A172 (cell line): ENCODE data around the gene RXRB. TPM values are rescaled to one million over a fixed set of nuclear protein-coding genes. Genes with fewer than 3 reads are reported as not detected.
"Not testable (repeated sequence)": the region's sequence is repeated elsewhere in the genome, so short reads cannot be mapped to it uniquely, and the experiment has no call there.

Experiments used
- DNase-seq: peaks from one replicate; pipeline ENCODE4 v3.0.0-alpha.2; 2015; ENCODE audit warnings: low spot score
- total RNA-seq: library from RNA; depleted of rRNA; stranded (reverse); fragments of >200 nt; shearing (Covaris generic); gene quantifications from 2 replicates; pipeline ENCODE4 v1.2.3, GENCODE V29; 2014; rRNA removed

RXRB gene
- total RNA-seq, 1 experiment from 2014 or later = 14.1 TPM

DNA sequence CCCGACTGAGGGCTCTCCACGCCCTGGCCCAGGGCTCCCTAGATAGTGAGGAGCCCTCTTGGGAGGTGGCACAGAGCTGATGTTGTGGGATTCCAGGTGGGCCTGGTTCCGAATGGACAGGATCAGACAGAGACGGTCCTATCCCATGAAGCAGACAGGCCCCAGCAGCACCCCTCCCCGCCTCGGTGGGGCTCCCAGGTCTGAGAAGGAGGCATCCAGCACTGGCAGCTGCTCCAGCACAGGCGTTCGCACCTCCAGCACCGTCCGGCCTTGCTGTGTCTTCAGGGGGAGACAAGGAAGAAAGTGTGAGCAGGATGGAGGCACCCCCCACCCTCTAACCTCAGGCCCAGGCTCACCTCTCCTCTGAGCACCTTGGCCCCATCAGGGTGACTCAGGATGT is 36.9 kb downstream of the RXRB start:
- no peak for DNase-seq

DNA sequence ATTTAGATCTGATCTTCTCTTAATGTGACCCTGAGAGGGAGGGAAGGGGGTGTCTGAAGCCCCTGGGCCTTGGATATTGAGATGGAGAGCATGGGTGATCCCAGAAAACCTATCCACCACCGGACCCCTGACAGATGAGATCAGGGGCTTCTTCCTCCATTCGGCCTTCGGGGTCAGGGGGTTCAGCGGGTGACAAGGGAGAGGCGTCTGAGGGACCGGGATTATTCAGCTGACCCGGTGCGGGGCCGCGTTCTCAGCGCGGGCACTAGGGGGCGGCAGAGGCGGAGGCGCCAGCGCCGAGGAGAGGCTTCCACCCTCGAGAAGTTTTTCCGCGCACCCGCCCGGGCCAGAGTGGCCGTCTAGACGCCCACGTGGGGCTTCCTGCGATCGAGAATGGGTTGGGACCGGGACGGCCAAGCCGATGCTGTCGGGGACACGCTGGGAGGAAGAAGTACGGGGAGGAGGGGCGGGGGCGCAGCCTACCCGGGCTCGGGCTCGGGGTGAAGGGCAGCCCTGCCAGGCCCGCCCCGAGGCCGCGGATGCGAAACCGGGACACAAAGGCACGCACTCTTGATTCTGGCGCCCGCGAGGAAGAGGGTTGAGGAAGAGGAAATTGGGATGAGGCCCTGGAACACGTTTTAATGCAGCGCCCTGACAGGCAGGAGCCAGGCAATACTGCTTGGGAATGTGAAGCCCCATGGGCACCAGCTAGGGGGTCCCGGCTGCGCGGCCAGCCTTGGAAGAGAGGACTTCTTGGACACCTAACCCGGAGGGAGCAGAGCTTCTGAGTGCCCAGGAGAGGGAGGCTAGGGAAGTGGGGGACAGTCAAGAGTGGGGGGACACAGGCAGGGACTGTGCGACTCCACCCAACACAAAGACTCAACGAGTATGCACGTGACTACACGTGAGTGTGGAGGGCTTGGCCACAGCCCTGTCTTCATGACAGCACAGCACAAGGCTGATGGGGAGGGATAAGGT is 38.8 kb downstream of the RXRB start:
- peak; percentile 36 for DNase-seq

DNA sequence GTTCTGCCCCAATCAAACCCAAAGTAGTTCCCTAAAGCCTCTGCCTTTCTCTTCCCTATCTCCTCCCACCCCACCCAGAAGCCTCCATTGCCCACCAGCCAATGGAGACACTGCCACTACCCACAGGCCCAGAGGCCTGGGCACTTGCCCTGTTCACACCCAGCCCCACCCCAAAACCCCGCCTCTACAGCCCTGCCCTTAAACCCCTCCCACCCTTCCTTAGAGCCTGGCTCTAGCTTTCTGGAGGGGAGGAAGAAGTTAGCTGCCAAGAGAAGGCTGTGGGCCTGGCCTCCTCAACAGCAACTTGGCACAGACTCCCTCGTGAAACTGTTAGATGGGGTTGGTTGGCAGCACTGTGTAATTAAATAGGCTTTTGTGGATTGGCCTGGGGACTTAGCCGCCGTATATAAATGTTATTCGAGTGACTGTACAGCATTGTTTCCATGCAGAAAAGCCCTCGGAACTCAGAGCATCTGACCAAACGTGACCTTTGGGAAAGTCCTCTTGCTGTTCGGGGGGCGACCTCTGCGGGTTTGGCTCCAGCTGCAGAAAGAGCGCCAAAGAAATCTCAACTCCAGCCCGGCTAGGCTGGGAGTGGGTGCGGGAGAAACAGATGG is 39.6 kb downstream of the RXRB start:
- DNase-seq = peak; percentile 93

DNA sequence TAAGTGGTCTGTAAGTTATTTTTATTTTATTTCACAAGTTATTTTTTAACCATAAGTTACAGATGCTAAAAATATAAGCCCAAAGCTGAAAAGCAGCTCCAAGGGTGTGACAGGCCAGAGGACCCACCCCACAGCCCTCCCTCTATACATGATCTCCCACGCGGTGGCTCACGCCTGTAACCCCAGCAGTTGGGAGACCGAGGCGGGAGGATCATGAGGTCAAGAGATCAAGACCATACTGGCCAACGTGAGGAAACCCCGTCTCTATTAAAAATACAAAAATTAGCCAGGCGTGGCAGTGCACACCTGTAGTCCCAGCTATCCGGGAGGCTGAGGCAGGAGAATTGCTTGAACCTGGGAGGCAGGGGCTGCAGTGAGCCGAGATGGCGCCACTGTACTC is 40.4 kb downstream of the RXRB start:
- no peak for DNase-seq

DNA sequence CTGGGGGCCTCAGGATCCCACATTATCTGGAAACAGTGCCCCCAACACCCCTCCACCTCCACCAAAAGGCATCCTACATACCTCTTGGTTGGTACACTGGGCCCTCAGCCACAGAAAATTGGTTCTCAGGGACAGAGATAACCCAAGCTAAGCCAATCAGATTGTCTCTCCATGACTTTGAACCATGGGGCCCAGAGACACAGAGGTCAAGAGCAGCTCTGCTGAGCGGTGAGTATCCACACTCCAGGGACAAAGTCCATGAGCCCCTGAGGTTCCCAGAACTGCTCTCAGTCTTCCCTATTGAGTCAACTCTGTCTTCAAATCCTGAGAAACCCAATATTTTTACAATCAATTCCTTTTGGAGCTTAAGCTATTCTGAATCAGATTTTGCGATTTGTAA is 43.5 kb downstream of the RXRB start:
- no peak for DNase-seq

DNA sequence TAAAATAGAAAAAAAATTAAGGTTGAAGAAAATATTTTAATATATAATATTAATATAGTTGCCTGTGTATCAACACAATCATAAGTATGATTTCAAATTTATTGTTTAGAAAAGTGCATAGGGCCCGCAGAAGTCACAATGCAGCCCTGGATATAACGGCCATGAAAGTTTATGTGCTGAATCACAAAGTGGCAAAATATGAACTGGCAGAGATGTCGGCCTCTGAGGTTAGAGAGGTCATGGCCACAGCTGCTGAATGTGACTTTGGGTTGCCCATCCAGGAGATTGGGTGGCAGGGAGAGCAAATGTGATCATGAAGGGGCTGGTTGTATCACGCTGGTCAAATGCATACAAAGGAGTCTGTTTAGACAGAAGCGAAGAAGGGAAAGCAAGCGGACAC is 43.9 kb downstream of the RXRB start:
- DNase-seq = no peak

DNA sequence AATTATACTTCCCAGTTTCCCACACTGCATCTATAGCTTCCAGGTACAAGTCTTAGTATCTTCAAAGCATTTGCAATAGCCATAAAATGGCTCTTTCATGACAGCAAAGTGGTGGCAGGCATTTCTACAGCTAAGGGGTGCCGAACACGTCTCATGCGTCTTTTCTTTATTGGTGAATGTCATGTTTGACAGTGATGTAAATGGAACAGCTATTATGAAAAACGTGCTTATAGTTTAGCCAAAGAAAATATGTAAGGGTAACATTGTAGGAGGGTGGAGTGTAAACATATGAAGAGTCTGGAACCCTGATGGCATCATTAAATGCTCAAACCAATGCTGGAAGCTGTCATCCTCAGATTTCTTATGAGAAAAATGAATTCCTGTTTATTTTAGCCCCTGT is 46.1 kb downstream of the RXRB start:
- DNase-seq = no peak

DNA sequence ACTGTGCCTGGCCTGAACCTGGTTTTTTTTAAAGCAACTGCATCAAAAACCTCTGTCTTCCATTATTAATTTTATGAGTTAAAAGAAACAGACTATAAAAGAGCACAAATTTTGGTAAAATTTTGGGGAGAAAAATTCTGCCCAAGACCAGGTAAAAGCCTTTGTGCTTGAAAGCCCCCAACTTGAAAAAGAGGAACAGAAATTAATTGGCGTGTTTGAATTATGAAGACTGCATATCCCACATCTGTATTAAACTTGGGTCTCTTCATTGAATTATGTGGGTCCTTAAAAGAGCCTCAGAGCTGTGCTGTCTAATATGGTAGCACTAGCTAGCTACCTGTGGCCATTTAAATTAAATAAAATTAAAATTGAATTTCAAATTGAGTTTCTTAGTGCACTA is 49.4 kb downstream of the RXRB start:
- no peak for DNase-seq

DNA sequence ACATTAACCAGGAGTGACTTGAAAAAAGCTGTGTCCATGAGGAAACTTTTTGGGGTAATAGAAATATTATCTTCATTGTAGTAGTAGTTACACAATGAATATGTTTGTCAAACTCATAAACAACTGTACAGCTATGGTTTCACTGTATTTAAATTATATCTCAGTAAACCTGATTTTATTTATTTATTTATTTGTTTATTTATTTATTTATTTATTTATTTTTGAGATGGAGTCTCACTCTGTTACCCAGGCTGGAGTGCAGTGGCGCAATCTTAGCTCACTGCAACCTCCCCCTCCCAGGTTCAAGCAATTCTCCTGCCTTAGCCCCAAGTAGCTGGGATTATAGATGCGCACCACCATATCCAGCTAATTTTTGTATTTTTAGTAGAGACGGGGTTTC is 49.9 kb downstream of the RXRB start:
- DNase-seq = not testable (repeated sequence)

DNA sequence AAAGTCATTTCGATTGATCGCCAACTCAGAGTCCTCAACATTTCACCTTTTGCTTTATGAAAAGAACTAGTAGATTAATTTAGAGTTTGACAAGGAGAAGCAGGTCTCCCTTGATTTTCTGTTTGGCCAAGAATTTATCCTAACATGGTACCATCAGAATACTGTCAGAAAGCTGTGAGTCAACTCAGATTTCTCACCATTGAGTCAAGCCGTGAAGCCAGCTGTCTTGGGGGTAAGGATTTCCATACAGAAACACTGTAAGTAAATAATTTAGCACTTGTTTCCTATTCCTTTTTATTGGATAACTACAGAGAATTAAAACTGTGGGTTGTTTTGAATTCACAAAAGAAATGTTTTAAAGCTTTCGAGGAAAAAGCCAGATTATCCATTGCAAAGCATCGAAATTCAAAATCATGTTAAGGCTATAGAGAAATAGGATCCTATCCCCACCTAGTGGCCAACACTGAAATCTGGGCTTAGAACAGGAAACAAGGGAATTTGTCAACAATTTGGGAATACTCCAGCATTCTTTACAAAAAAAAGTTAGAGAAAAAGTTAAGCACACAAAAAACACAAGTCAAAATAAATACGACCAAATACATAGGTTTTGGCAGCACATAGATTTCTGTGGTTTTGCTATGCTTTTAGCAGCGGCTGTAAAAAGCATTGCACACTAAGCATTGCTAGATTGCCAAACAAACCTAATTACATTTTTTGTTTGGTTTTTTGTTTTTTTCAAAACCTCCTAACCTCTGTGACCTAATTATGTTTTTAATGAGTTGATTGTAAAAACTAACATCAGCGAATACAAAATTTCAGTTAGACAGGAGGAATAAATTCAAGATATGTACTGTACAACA is 52.4 kb downstream of the RXRB start:
- DNase-seq = peak; percentile 32

DNA sequence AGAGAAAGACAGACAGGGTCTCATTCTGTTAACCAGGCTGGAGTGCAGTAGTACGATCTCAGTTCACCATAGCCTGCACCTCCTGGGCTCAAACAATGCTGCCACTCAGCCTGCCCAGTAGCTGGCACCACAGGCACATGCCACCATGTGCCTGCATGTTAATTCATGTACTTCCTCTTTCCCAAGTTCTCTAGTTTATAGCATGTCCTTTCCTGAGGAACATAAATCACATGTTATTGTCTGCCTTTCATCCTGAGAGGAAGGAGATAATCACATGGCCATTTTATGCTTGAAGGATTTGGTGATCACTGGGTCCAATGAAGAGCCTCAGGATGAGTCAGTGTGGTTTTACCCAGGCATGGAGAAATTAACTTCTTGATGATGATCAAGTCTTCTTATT is 56.1 kb downstream of the RXRB start:
- DNase-seq = peak; percentile 26

Other genes with a start within 250 kb of the RXRB start
- gene HLA-DMA, start 247.6 kb downstream of the RXRB start, total RNA-seq = 0.78 and 1.2 TPM in 2 replicates
- gene BRD2, start 232.1 kb downstream of the RXRB start, total RNA-seq = 73.9 and 106 TPM in 2 replicates
- gene HLA-DOA, start 191.1 kb downstream of the RXRB start, total RNA-seq = not detected in 2 replicates
- 0.31 and 0.34 TPM in 2 replicates for gene HLA-DPA1, start 127.0 kb downstream of the RXRB start, total RNA-seq
- 0.10 TPM in 1 of 2 replicates, not detected in the other for gene HLA-DPB1, start 124.7 kb downstream of the RXRB start, total RNA-seq
- gene COL11A2, start 8.2 kb downstream of the RXRB start, total RNA-seq = 0.79 and 1.7 TPM in 2 replicates
- 77.7 and 120 TPM in 2 replicates for gene SLC39A7, start 202 bp upstream of the RXRB start, total RNA-seq
- gene HSD17B8, start 4.0 kb upstream of the RXRB start, total RNA-seq = 0.19 TPM in 1 of 2 replicates, not detected in the other
- 16.2 and 19.7 TPM in 2 replicates for gene RING1, start 7.8 kb upstream of the RXRB start, total RNA-seq
- gene VPS52, start 71.2 kb upstream of the RXRB start, total RNA-seq = 23.2 and 34.3 TPM in 2 replicates
- 2,019 and 2,446 TPM in 2 replicates for gene RPS18, start 71.4 kb upstream of the RXRB start, total RNA-seq
- gene B3GALT4, start 76.5 kb upstream of the RXRB start, total RNA-seq = 0.07 TPM in 2 replicates
- 77.9 and 95.4 TPM in 2 replicates for gene WDR46, start 88.6 kb upstream of the RXRB start, total RNA-seq
- 85.3 and 93.7 TPM in 2 replicates for gene PFDN6, start 88.9 kb upstream of the RXRB start, total RNA-seq
- 17.7 and 18.3 TPM in 2 replicates for gene RGL2, start 98.3 kb upstream of the RXRB start, total RNA-seq
- gene TAPBP, start 113.4 kb upstream of the RXRB start, total RNA-seq = 59.4 and 61.6 TPM in 2 replicates
- gene ZBTB22, start 117.1 kb upstream of the RXRB start, total RNA-seq = 7.6 and 8.8 TPM in 2 replicates
- gene DAXX, start 122.3 kb upstream of the RXRB start, total RNA-seq = 56.2 and 60.0 TPM in 2 replicates
- 53.2 and 55.6 TPM in 2 replicates for gene KIFC1, start 191.2 kb upstream of the RXRB start, total RNA-seq
- gene PHF1, start 210.3 kb upstream of the RXRB start, total RNA-seq = 36.0 and 40.8 TPM in 2 replicates
- gene CUTA, start 217.4 kb upstream of the RXRB start, total RNA-seq = 298 and 347 TPM in 2 replicates
- gene SYNGAP1, start 219.4 kb upstream of the RXRB start, total RNA-seq = 1.8 and 2.5 TPM in 2 replicates